Mononuclear cell (primary cell): ENCODE results near the gene TUBAL3. TPM values are rescaled to one million over a fixed set of nuclear protein-coding genes. Genes with fewer than 3 reads are reported as not detected.

Source experiments
- H3K27me3 ChIP-seq: 2 replicates; pipeline ENCODE4 v1.6.0; 2011; ENCODE audit warnings: low read length, control low read depth; ENCODE audit not compliant: insufficient read depth
- H3K4me1 ChIP-seq: 2 replicates; pipeline ENCODE4 v1.5.1; 2011; ENCODE audit warnings: mild to moderate bottlenecking, low read length, control low read depth; ENCODE audit not compliant: insufficient read depth
- H3K4me3 ChIP-seq: 2 replicates; pipeline ENCODE4 v1.5.1; 2011; ENCODE audit warnings: mild to moderate bottlenecking, low read length, moderate library complexity
- H3K9me3 ChIP-seq: 2 replicates; pipeline ENCODE4 v1.5.1; 2011; ENCODE audit warnings: low read depth, mild to moderate bottlenecking, control low read depth, low read length
- total RNA-seq: library from RNA; depleted of rRNA; stranded (reverse); fragments of >200 nt; gene quantifications from one replicate; pipeline ENCODE4 v1.2.3, GENCODE V29; 2012

TUBAL3 gene
- total RNA-seq, 1 donor: not detected

DNA sequence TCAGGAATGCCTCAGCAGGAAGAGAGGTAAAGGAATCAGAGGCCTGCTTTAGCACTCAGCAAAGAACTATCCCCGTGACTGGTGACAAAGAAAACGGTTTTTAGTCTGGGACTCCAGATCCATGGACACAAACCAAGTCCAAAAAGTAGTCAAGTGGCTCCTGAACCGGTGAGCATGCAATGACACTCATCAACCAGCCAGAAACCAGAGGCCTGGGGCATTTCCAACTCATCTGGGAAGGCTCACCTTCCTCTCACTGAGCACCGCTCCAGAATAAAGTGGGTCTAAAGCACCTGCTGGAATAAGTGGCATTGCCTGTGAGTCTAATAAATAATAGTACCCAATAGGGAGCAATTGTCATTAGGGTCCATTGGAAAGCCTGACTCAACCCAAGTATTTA is 57.7 kb downstream of the TUBAL3 start:
- H3K4me1 ChIP-seq: no peaks in the 10 kb centered on the region
- H3K27me3 ChIP-seq: no peaks in the 10 kb centered on the region
- H3K9me3 ChIP-seq: no peaks in the 10 kb centered on the region
- H3K4me3 ChIP-seq: no peak overlapping the region

- no peak overlapping the region for H3K4me3 ChIP-seq
- no peaks in the 10 kb centered on the region for H3K27me3 ChIP-seq
- H3K4me1 ChIP-seq: no peaks in the 10 kb centered on the region
- no peaks in the 10 kb centered on the region for H3K9me3 ChIP-seq
These were observed 59.9 kb downstream of the TUBAL3 start for GRCh38 chr10:5344746-5345145.

GRCh38 chr10:5343979-5344378 is 60.6 kb downstream of the TUBAL3 start:
- no peaks in the 10 kb centered on the region for H3K9me3 ChIP-seq
- H3K27me3 ChIP-seq: no peaks in the 10 kb centered on the region
- no peaks in the 10 kb centered on the region for H3K4me1 ChIP-seq
- H3K4me3 ChIP-seq: no peak overlapping the region

DNA sequence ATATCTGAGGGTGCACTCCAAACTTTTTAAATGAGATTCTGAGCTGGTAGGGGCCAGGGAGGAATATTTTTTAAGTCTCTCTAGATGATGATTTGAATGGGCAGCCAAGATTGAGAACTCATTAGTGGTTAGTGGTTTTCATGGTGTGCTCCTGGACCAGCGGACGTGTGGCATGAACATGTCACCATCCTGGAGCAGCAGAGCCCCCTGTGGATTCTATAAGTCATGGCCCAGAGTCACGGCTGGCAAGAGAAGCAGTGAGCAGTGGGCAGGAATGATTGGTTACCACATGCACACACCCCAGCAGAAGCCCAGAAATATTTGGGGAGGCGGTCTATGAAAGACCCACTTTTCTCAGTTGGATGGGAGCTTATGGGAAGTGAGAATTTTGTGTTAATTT is 61.1 kb downstream of the TUBAL3 start:
- Histone ChIP-seq H3K27me3 (no peaks in the 10 kb centered on the region), H3K4me3 (no peak overlapping the region), H3K4me1 (no peaks in the 10 kb centered on the region), H3K9me3 (no peaks in the 10 kb centered on the region)

Other genes with a start within 250 kb of the TUBAL3 start
- gene AKR1C8, start 219.7 kb downstream of the TUBAL3 start, total RNA-seq: 0.42 TPM
- gene AKR1C4, start 208.0 kb downstream of the TUBAL3 start, total RNA-seq: 0.21 TPM
- gene UCN3, start 39.9 kb downstream of the TUBAL3 start, total RNA-seq: not detected
- gene NET1, start 7.7 kb upstream of the TUBAL3 start, total RNA-seq: 24.6 TPM
- not detected for gene CALML5, start 94.7 kb upstream of the TUBAL3 start, total RNA-seq
- gene CALML3, start 120.1 kb upstream of the TUBAL3 start, total RNA-seq: not detected